GM12875 (cell line): ENCODE measurements around the gene ECHS1.

Experiments
- H3K4me3 ChIP-seq: one replicate; pipeline ENCODE4 v1.5.1; 2011; ENCODE audit warnings: low read depth, low read length, control low read depth
- TF ChIP-seq, protein P1 (sequence below): IDR thresholded peaks from 2 replicates; pipeline ENCODE4 v1.5.1; 2011; ENCODE audit warnings: low read depth, mild to moderate bottlenecking, control low read depth, inconsistent platforms, low read length, moderate library complexity, borderline replicate concordance; ENCODE audit not compliant: insufficient read depth

Gene ECHS1

DNA sequence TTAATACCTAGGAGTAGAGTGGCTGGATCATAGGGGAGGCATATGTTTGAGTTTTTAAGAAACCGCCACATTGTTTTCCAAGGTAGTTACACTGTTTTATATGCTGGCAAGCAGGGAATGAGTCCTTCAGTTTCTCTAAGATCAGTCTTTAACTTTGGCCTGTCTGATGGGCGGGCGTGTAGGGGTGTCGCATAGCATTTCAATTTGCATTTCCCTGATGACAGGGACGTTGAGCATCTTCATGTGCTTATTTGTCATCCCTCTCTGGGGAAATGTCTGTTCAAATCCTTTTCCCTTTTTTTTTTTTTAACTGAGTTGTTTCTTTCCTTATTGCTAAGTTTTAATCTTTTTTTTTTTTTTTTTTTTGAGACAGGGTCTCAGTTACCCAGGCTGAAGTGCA, 30.6 kb upstream of the ECHS1 start:
- no peak overlapping the region for H3K4me3 ChIP-seq
- TF ChIP-seq, protein P1, sequence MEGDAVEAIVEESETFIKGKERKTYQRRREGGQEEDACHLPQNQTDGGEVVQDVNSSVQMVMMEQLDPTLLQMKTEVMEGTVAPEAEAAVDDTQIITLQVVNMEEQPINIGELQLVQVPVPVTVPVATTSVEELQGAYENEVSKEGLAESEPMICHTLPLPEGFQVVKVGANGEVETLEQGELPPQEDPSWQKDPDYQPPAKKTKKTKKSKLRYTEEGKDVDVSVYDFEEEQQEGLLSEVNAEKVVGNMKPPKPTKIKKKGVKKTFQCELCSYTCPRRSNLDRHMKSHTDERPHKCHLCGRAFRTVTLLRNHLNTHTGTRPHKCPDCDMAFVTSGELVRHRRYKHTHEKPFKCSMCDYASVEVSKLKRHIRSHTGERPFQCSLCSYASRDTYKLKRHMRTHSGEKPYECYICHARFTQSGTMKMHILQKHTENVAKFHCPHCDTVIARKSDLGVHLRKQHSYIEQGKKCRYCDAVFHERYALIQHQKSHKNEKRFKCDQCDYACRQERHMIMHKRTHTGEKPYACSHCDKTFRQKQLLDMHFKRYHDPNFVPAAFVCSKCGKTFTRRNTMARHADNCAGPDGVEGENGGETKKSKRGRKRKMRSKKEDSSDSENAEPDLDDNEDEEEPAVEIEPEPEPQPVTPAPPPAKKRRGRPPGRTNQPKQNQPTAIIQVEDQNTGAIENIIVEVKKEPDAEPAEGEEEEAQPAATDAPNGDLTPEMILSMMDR, result no peak

DNA sequence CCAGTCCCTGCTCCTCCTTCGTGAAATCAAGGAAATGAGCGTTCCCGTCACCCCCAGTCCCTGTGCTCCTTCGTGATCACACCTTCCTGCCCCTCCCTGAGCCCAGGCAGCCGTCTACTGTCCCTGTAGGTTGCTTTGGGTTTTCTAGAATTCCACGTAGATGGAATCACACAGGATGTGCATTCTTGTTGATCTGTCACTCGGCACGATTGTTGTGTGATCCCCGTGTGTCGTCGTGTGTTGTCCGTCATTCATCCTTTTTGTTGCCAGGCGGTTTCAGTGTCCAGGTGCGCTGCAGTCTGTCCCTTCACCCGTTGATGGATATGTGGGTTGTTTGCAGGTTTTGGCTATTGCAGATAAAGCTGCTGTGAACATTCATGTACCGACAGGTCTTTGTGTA, 30.2 kb upstream of the ECHS1 start:
- TF ChIP-seq, protein P1, result no peak
- no peak overlapping the region for H3K4me3 ChIP-seq

DNA sequence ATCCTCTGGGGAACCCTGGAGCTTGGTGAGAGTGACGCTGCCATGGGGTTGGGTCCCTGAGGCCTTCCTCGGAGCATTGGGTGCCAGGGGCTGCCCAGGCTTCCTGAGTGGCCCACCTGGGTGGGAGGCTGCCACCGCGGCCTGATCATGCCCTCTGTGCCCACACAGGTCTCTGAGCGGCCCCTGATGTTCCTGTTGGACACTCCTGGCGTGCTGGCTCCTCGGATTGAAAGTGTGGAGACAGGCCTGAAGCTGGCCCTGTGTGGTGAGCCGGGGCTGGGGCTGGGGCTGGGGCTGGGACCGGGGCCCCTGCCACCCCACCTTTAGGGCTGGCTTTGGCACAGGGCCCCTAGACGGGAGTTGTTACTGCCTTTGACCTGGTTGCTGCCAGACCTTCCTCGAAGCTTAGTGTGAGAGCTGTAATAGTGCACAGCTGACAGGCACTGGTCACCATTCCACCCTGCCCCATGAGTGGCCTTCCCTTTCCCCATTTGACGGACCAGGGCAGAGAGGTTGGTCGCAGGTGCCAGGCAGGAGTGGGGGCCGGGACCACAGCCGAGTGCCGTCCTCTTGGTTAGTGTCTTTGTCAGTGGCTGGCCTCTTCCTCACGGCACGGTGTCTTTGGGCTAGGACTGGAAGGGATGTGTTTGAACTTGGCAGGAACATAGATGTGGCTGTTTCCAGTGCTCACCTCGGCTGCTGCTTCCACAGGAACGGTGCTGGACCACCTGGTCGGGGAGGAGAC, 29.0 kb upstream of the ECHS1 start:
- no peak overlapping the region for H3K4me3 ChIP-seq
- TF ChIP-seq, protein P1, result no peak

DNA sequence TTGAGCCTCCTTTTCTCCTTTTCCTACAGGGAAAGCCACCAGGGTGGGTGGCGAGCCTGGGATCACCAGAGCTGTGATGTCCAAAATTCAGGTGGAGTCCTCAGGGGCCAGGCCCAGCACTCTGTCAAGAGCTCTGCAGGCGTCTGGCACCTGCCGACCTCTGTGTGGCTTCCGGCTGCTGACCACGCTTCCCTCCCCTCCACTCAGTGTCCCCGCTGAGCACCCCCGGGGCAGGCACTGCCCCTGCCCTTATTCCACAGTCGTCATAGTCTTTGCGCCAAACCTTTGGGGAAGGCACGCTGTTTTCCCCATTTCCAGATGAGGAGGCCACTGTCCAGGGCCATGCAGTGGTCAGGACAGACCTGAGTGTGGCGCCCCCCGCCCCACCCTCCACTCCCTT, 28.3 kb upstream of the ECHS1 start:
- TF ChIP-seq, protein P1, result no peak

DNA sequence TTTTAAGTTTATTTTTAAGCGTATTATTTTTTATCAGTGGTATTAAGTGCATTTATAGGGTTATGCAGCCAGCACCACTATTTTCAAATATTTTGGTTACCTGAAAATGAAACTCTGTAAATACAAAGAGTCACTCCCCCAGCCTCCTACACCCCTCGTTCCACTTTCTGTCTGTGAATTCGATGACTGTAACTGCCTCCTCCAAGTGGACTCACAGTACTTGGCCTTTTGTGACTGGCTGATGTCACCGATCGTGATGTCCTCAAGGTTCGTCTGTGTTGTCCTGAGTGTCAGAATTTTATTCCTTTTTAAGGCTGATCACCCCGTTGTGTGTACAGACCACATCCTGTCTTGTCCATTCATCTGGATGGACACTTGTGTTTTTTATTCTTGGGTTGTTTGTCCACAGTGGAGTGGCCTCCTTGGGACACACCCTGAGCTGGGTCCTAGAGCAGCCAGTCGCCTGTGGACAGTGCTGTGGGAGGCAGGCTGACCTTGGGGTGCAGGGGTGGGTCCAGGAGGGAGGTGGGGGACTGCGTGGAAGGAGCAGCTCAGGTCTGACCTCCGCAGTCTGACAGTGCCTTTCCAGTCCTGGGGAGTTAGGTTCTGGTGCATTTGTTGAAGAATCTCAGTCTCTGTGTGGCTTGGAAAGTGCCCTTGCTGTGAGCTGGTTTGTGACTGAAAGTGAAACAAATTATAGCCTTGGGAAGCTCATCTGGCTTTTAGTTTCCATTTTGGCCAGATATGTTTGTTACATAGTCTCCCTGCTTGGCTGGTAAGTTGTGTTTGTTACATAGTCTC, 27.7 kb upstream of the ECHS1 start:
- TF ChIP-seq, protein P1, result no peak
- H3K4me3 ChIP-seq, result no peak overlapping the region

More for the DNA sequence above, 28.3 kb upstream of the ECHS1 start:
- H3K4me3 ChIP-seq, result no peak overlapping the region

DNA sequence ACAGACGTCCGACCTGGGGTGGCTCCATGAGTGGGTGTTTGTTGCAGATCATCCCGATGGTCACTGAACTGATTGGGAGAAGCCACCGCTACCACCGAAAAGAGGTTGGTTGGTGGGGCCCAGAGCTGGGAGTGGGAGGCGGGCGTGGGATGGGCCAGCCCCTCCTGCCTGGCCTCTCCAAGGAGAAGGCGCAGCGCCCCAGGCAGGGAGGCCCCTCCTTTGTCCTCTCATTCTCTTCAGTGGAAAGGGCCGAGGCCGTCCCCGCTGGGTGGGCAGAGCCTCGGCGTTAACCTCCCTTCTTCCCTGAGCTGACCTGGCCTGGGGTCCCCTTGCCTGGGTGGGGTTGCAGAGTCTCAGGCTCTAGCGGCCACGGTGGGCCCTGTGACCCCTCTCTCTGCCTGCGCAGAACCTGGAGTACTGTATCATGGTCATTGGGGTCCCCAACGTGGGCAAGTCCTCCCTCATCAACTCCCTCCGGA, 26.0 kb upstream of the ECHS1 start:
- no peak overlapping the region for H3K4me3 ChIP-seq
- TF ChIP-seq, protein P1, result no peak
